Breast epithelium (tissue), 4 donors: Measurements from ENCODE around the gene TUSC2. TPM values are rescaled to one million over a fixed set of nuclear protein-coding genes. Genes with fewer than 3 reads are reported as not detected.

Source experiments
- DNase-seq, 2 donors: peaks; one replicate each; pipeline ENCODE4 v3.0.0-alpha.2; 2019; ENCODE audit warnings: low spot score in 2 of 2
- H3K27ac ChIP-seq, 2 donors: fragments of 200-600 bp; sonication (generic) in 1 of 2; one replicate each; pipeline ENCODE4 v1.5.1; 2016 to 2019; ENCODE audit warnings: mild to moderate bottlenecking in 1 of 2
- H3K27me3 ChIP-seq, 2 donors: fragments of 200-600 bp; sonication (generic) in 1 of 2; one replicate each; pipeline versions ENCODE4 v1.5.1 to v1.6.0; 2017 to 2019; ENCODE audit warnings: control low read depth in 1 of 2, mild to moderate bottlenecking in 1 of 2
- H3K36me3 ChIP-seq: fragments of 200-600 bp; one replicate; pipeline ENCODE4 v1.5.1; 2019
- H3K4me1 ChIP-seq, 2 donors: fragments of 200-600 bp; sonication (generic); one replicate each; pipeline ENCODE4 v1.5.1; 2016 to 2019; ENCODE audit warnings: control low read depth in 1 of 2
- H3K4me3 ChIP-seq, 3 donors: fragments of 200-600 bp; sonication (generic); 1 replicate in 2 of 3; 2 replicates in 1 of 3; pipeline ENCODE4 v1.5.1; 2016 to 2019; ENCODE audit warnings: mild to moderate bottlenecking in 3 of 3, moderate library complexity in 2 of 3
- H3K9me3 ChIP-seq, 2 donors: fragments of 200-600 bp; sonication (generic) in 1 of 2; one replicate each; pipeline ENCODE4 v1.5.1; 2016 to 2019; ENCODE audit warnings: control low read depth in 1 of 2
- POLR2A ChIP-seq: fragments of 450-650 bp; IDR thresholded peaks from one replicate; pipeline ENCODE4 v1.6.1; 2016; ENCODE audit warnings: antibody characterized with exemption, mild to moderate bottlenecking, moderate library complexity
- POLR2AphosphoS5 ChIP-seq, 3 donors: sonication (generic); formaldehyde crosslinking; IDR thresholded peaks; one replicate each; pipeline ENCODE4 v1.6.1; 2017; ENCODE audit warnings: antibody characterized with exemption in 3 of 3
- intact Hi-C: fragments of 100-400 bp; cut with DNase I; formaldehyde crosslinking; loops from one replicate; pipeline ENCODE4 v1.15.1; 2023; ENCODE audit warnings: low total_unique reads
- total RNA-seq, 3 donors: library from RNA; depleted of rRNA; stranded (reverse); fragments of >200 nt; gene quantifications; one replicate each; pipeline ENCODE4 v1.1.0, GENCODE V29; 2016
- TF ChIP-seq, protein P1 (sequence below), 3 donors: fragments of 450-650 bp; IDR thresholded peaks; one replicate each; pipeline ENCODE4 v1.5.1; 2016 to 2017; ENCODE audit warnings: antibody characterized with exemption in 3 of 3, mild to moderate bottlenecking in 3 of 3, moderate library complexity in 3 of 3

The TUSC2 gene
- total RNA-seq, 3 donors from 2014 or later: 18.1 to 25.9 (median 21.3) TPM

DNA sequence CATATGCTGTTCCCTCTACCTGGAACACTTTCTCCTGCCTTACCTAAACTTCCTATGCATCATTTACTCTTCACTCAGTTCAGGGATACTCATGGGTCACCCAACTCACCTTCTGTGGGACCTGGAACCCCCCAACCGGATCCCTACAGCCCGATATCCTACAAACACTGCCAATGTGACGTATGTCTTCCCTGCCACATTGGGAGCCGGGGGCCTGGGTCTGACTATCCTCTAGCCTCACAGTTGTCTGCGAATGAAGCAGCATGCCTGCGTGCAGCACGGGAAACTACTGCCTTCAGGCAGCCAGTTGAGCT, 22.1 kb upstream of the TUSC2 start:
- intact Hi-C loops: no loop called here
- peak overlapping the region; percentile 94 to 95 for H3K27ac ChIP-seq

DNA sequence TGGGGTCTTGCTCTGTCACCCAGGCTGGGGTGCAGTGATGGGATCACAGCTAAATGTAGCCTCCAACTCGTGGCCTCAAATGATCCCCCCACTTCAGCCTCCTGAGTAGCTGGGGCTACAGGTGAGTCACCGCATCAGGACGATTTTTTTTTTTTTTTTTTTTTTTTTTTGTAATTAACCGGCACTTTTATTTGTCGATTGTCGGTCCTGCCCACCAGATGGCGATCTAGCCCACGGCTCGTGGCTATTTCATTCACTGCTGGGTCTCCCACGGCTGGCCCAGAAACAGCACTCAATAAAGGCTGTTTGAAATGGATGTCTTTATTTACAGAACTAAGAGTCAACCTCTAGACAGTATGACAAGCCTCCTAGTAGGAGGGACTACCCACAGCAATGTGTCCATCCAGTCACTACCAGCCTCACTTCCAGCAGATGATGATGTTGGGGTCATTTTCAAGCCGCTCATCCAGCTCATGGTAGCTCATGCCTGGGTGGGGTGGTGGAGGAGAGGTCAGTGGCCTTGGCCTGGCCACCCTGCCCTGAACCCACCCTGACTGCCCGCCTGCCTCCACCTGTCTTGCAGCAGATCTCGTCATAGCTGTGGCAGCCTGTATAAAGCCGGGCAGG, 19.3 kb upstream of the TUSC2 start:
- Histone ChIP-seq H3K4me1 (peaks cover 11 to 13% of the 10 kb centered on the region in 2 donors), H3K9me3 (no peaks in the 10 kb centered on the region), H3K27me3 (no peaks in the 10 kb centered on the region), H3K27ac (peak overlapping the region in 1 of 2 donors; percentile 32), H3K36me3 (no peaks in the 10 kb centered on the region), H3K4me3 (no peak overlapping the region)
- intact Hi-C loops: no loop called here
- DNase-seq: peak in 1 of 2 donors; percentile 58
- TF ChIP-seq POLR2AphosphoS5 (IDR thresholded peaks at IDR 0.05): no peak
- TF ChIP-seq, protein P1, sequence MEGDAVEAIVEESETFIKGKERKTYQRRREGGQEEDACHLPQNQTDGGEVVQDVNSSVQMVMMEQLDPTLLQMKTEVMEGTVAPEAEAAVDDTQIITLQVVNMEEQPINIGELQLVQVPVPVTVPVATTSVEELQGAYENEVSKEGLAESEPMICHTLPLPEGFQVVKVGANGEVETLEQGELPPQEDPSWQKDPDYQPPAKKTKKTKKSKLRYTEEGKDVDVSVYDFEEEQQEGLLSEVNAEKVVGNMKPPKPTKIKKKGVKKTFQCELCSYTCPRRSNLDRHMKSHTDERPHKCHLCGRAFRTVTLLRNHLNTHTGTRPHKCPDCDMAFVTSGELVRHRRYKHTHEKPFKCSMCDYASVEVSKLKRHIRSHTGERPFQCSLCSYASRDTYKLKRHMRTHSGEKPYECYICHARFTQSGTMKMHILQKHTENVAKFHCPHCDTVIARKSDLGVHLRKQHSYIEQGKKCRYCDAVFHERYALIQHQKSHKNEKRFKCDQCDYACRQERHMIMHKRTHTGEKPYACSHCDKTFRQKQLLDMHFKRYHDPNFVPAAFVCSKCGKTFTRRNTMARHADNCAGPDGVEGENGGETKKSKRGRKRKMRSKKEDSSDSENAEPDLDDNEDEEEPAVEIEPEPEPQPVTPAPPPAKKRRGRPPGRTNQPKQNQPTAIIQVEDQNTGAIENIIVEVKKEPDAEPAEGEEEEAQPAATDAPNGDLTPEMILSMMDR (IDR thresholded peaks at IDR 0.05): peak in 2 of 3 donors; percentile 31 to 61
- no peak for TF ChIP-seq POLR2A

More for the DNA sequence above, 22.1 kb upstream of the TUSC2 start:
- Histone ChIP-seq H3K4me1 (peaks cover 11 to 13% of the 10 kb centered on the region in 2 donors), H3K9me3 (no peaks in the 10 kb centered on the region), H3K27me3 (no peaks in the 10 kb centered on the region), H3K36me3 (peaks cover 7% of the 10 kb centered on the region), H3K4me3 (peak overlapping the region; percentile 78 to 82 (median 79))
- DNase-seq: no peak
- TF ChIP-seq POLR2AphosphoS5 (IDR thresholded peaks at IDR 0.05) (no peak), POLR2A (no peak)
- TF ChIP-seq, protein P1 (IDR thresholded peaks at IDR 0.05): no peak

DNA sequence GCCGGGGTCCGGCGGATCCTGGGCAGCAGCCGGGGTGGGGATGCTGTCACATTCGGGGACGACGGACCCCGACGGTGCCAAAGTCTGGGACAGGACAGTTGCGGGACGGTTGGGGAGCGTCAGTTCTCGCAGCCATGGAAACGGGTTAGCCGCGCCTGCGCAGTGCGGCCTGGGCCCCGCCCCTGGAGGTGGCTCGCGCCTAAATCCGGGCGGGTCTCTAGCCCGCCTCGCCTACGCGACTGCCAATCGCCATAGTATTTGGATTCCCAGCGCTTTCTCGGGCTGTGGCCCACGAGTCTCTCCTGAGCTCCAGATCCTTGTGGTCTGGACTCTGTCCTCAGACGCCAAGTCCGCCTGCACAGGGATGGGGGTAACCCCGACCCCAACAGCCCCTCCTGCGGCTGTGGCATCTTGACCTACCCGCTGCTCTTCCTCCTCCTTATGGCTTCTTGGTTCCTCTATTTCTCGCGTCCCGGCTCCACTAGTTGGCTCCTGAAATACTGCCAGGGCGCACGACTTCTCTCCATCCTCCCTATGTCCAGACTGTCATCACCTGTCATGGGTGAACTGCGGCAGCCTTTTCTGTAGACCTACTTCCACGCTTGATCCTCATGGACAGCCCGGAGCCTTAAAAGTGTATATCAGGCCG, 17.7 kb upstream of the TUSC2 start, which contains the start of gene ZMYND10:
Gene ZMYND10 (minus strand): TSS at position 147 of the 649 bp plus-strand sequence. CDS start 153 bp downstream, outside the sequence.
- intact Hi-C loops: no loop called here
- H3K27me3 ChIP-seq: no peaks in the 10 kb centered on the region
- H3K4me1 ChIP-seq: peaks cover 11 to 12% of the 10 kb centered on the region in 2 donors
- peak within 1 kb of the TSS; percentile 32 to 67 (median 51) for H3K4me3 ChIP-seq
- no peaks in the 10 kb centered on the region for H3K36me3 ChIP-seq
- no peaks in the 10 kb centered on the region for H3K9me3 ChIP-seq
- TF ChIP-seq, protein P1 (IDR thresholded peaks at IDR 0.05): no peak
- TF ChIP-seq POLR2A: no peak
- no peak for TF ChIP-seq POLR2AphosphoS5 (IDR thresholded peaks at IDR 0.05)
- peak; percentile 60 to 74 for DNase-seq
- peak within 1 kb of the TSS in 1 of 2 donors; percentile 25 for H3K27ac ChIP-seq

- intact Hi-C loops: no loop called here
Observed at GRCh38 chr3:50345008-50345407, 17.0 kb upstream of the TUSC2 start.

More at GRCh38 chr3:50345008-50345407, 17.0 kb upstream of the TUSC2 start:
- peaks cover 11 to 17% of the 10 kb centered on the region in 2 donors for H3K4me1 ChIP-seq
- no peaks in the 10 kb centered on the region for H3K27me3 ChIP-seq
- TF ChIP-seq, protein P1 (IDR thresholded peaks at IDR 0.05): no peak
- TF ChIP-seq POLR2AphosphoS5 (IDR thresholded peaks at IDR 0.05) (no peak), POLR2A (no peak)
- no peak for DNase-seq
- H3K9me3 ChIP-seq: no peaks in the 10 kb centered on the region
- H3K4me3 ChIP-seq: peak overlapping the region in 2 of 3 donors; percentile 51 to 67
- H3K36me3 ChIP-seq: no peaks in the 10 kb centered on the region
- H3K27ac ChIP-seq: no peak overlapping the region
